B cell (primary cell): Measurements from ENCODE around the gene STBD1. TPM values are rescaled to one million over a fixed set of nuclear protein-coding genes. Genes with fewer than 3 reads are reported as not detected.

ENCODE experiments used
- ATAC-seq: fragments of 200-7000 bp; cut with Tn5 transposase; one replicate; pipeline ENCODE4 v1.10.0; 2021; ENCODE audit warnings: low read depth, mild to moderate bottlenecking, moderate number of reproducible peaks, moderate library complexity
- CTCF ChIA-PET: fragments of 350-600 bp; sonication (Branson Sonifier 250); formaldehyde crosslinking; loops from one replicate; lab custom pipeline; 2021; ENCODE audit warnings: antibody characterized with exemption, inconsistent platforms; lab: Charles Lee
- POLR2A ChIA-PET: fragments of 350-600 bp; sonication (Branson Sonifier 250); formaldehyde crosslinking; loops from one replicate; lab custom pipeline; 2021; ENCODE audit warnings: antibody characterized with exemption; lab: Charles Lee
- DNase-seq: peaks from one replicate; pipeline ENCODE4 v3.0.0; 2013
- H2AFZ ChIP-seq: 2 replicates; pipeline ENCODE4 v1.6.1; 2012; ENCODE audit warnings: mild to moderate bottlenecking, low read depth, low read length; ENCODE audit not compliant: insufficient read depth, poor library complexity, severe bottlenecking
- H3K27ac ChIP-seq, 2 donors: 1 replicate in 1 of 2; 2 replicates in 1 of 2; pipeline ENCODE4 v1.5.1; 2012 to 2013; ENCODE audit warnings: low read length in 2 of 2, mild to moderate bottlenecking in 2 of 2, moderate library complexity in 1 of 2
- H3K27me3 ChIP-seq, 4 experiments: fragments of 200-600 bp in 1 of 4; sonication (generic) in 1 of 4; replicated peaks in 1 of 4; 1 replicate in 2 of 4; 2 replicates in 2 of 4; pipeline versions ENCODE4 v1.6.1 to v1.7.0; 2013 to 2016; ENCODE audit warnings: low read length in 3 of 4, mild to moderate bottlenecking in 2 of 4, mixed read lengths in 1 of 4, moderate library complexity in 1 of 4; ENCODE audit not compliant: insufficient read depth in 4 of 4, control insufficient read depth in 3 of 4; ENCODE audit errors: control extremely low read depth in 1 of 4
- H3K36me3 ChIP-seq, 2 experiments: replicated peaks in 1 of 2; 1 replicate in 1 of 2; 2 replicates in 1 of 2; pipeline versions ENCODE4 v1.6.1 to v1.7.1; 2013; ENCODE audit warnings: low read length in 1 of 2; ENCODE audit not compliant: insufficient read depth in 2 of 2, control insufficient read depth in 1 of 2; ENCODE audit errors: control extremely low read depth in 1 of 2, extremely low read depth in 1 of 2
- H3K4me1 ChIP-seq, 2 donors: fragments of 200-600 bp in 1 of 2; sonication (generic) in 1 of 2; 1 replicate in 1 of 2; 2 replicates in 1 of 2; pipeline versions ENCODE4 v1.5.1 to v1.6.1; 2013 to 2017; ENCODE audit warnings: low read length in 2 of 2; ENCODE audit not compliant: control insufficient read depth in 2 of 2, insufficient read depth in 2 of 2
- H3K4me2 ChIP-seq: replicated peaks from 2 replicates; pipeline ENCODE3; 2012; ENCODE audit warnings: mild to moderate bottlenecking, low read depth, low read length; ENCODE audit not compliant: poor library complexity, severe bottlenecking
- H3K4me3 ChIP-seq, 5 experiments: fragments of 200-600 bp in 1 of 5; sonication (generic) in 1 of 5; 1 replicate in 3 of 5; 2 replicates in 2 of 5; pipeline versions ENCODE4 v1.5.1 to v1.7.0; 2011 to 2016; ENCODE audit warnings: low read length in 4 of 5, mild to moderate bottlenecking in 4 of 5, low read depth in 2 of 5, control low read depth in 1 of 5, moderate library complexity in 1 of 5; ENCODE audit not compliant: insufficient read depth in 1 of 5; ENCODE audit errors: control extremely low read depth in 1 of 5, extremely low read depth in 1 of 5
- H3K79me2 ChIP-seq: fragments of 200-600 bp; sonication (generic); one replicate; pipeline ENCODE4 v1.6.0; 2016; ENCODE audit warnings: low read length; ENCODE audit not compliant: control insufficient read depth, insufficient read depth
- H3K9ac ChIP-seq: fragments of 200-600 bp; sonication (generic); 2 replicates; pipeline ENCODE4 v1.6.1; 2017; ENCODE audit warnings: mild to moderate bottlenecking, low read length, moderate library complexity
- H3K9me3 ChIP-seq, 3 donors: one replicate each; pipeline versions ENCODE4 v1.6.1 to v1.7.1; 2013; ENCODE audit warnings: low read length in 2 of 3; ENCODE audit not compliant: control insufficient read depth in 2 of 3, insufficient read depth in 1 of 3; ENCODE audit errors: control extremely low read depth in 1 of 3
- H4K20me1 ChIP-seq: 2 replicates; pipeline ENCODE4 v1.6.0; 2012; ENCODE audit warnings: mild to moderate bottlenecking, low read length; ENCODE audit not compliant: insufficient read depth, control insufficient read depth, poor library complexity, severe bottlenecking
- H3K27ac Mint-ChIP-seq: one replicate; pipeline ENCODE4 v1.8.0; 2021; ENCODE audit warnings: mixed read lengths
- H3K27me3 Mint-ChIP-seq: one replicate; pipeline ENCODE4 v1.8.0; 2021; ENCODE audit warnings: mixed read lengths
- H3K4me1 Mint-ChIP-seq: one replicate; pipeline ENCODE4 v1.8.0; 2021; ENCODE audit warnings: mixed read lengths
- H3K4me3 Mint-ChIP-seq: one replicate; pipeline ENCODE4 v1.8.0; 2021; ENCODE audit warnings: mixed read lengths
- H3K9me3 Mint-ChIP-seq: one replicate; pipeline ENCODE4 v1.8.0; 2022; ENCODE audit warnings: mixed read lengths; ENCODE audit not compliant: insufficient read depth
- CTCF ChIP-seq: fragments of 200-600 bp; IDR thresholded peaks from one replicate; pipeline ENCODE4 v1.8.0; 2022; ENCODE audit warnings: antibody characterized with exemption, mild to moderate bottlenecking
- EZH2 ChIP-seq: IDR thresholded peaks from 2 replicates; pipeline ENCODE4 v1.6.1; 2012; ENCODE audit warnings: borderline replicate concordance, low read depth, mild to moderate bottlenecking, moderate library complexity, low read length; ENCODE audit not compliant: insufficient read depth, poor library complexity, severe bottlenecking
- WGBS: methylation state at CpG from one replicate; pipeline ENCODE4 v1.1.5; 2013; ENCODE audit warnings: missing lambda C conversion rate; ENCODE audit not compliant: insufficient coverage; 5-methylcytosine and 5-hydroxymethylcytosine counted together
- intact Hi-C: fragments of 100-400 bp; cut with micrococcal nuclease; formaldehyde crosslinking; loops from one replicate; pipeline ENCODE4 v1.10.0; 2022
- polyA plus RNA-seq: library from polyadenylated mRNA; depleted of rRNA; stranded (reverse); fragments of >200 nt; gene quantifications from 2 replicates; pipeline ENCODE4 v1.2.3, GENCODE V29; 2012
- total RNA-seq, 2 donors: library from RNA; stranded (reverse); fragments of 120-200 nt in 1 of 2; gene quantifications; 1 replicate in 1 of 2; 2 replicates in 1 of 2; pipeline versions ENCODE4 v1.2.3 to v1.2.4, GENCODE V29; 2013 to 2022

STBD1 gene
- total and polyA plus RNA-seq, 2 donors (not counting 1 experiment from before 2014, with no cell fraction given): not detected

- H3K27me3 ChIP-seq: peaks cover 0 to 3% (median 0%) of the 10 kb centered on the region in 4 experiments
- no peak overlapping the region for H3K27ac ChIP-seq
- H4K20me1 ChIP-seq: no peaks in the 10 kb centered on the region
- H2AFZ ChIP-seq: no peak overlapping the region
- ChIA-PET POLR2A (no interaction called here), CTCF (no interaction called here)
- ATAC-seq (no peak), DNase-seq (no peak)
- no peak overlapping the region for H3K27ac Mint-ChIP-seq
- peaks cover 18% of the 10 kb centered on the region for H3K27me3 Mint-ChIP-seq
- H3K9me3 Mint-ChIP-seq: no peaks in the 10 kb centered on the region
- no peaks in the 10 kb centered on the region for H3K4me1 ChIP-seq
- no peak overlapping the region for H3K4me2 ChIP-seq
- TF ChIP-seq CTCF: no peak
- TF ChIP-seq EZH2: no peak
- no peak overlapping the region for H3K9ac ChIP-seq
- intact Hi-C loops: no loop called here
- H3K36me3 ChIP-seq: no peaks in the 10 kb centered on the region
- no peak overlapping the region for H3K4me3 Mint-ChIP-seq
- WGBS: 96% methylated on average over 6 of the region's 6 CpGs
- H3K4me1 Mint-ChIP-seq: no peaks in the 10 kb centered on the region
- no peaks in the 10 kb centered on the region for H3K79me2 ChIP-seq
- H3K4me3 ChIP-seq: no peak overlapping the region
- no peaks in the 10 kb centered on the region for H3K9me3 ChIP-seq
These were observed 38.7 kb upstream of the STBD1 start for GRCh38 chr4:76267811-76268210.

- peaks cover 0 to 2% (median 0%) of the 10 kb centered on the region in 4 experiments for H3K27me3 ChIP-seq
- H2AFZ ChIP-seq: no peak overlapping the region
- no peak overlapping the region for H3K4me3 ChIP-seq
- TF ChIP-seq CTCF: no peak
- no peak for TF ChIP-seq EZH2
- Mint-ChIP-seq H3K4me1 (no peaks in the 10 kb centered on the region), H3K27me3 (peaks cover 17% of the 10 kb centered on the region), H3K4me3 (no peak overlapping the region), H3K27ac (no peak overlapping the region), H3K9me3 (no peaks in the 10 kb centered on the region)
- ChIA-PET CTCF (no interaction called here), POLR2A (no interaction called here)
- no peak overlapping the region for H3K9ac ChIP-seq
- no peak overlapping the region for H3K27ac ChIP-seq
- H3K79me2 ChIP-seq: no peaks in the 10 kb centered on the region
- intact Hi-C loops: no loop called here
- H3K9me3 ChIP-seq: no peaks in the 10 kb centered on the region
- H3K36me3 ChIP-seq: no peaks in the 10 kb centered on the region
- DNase-seq: no peak
- ATAC-seq: no peak
- WGBS: 85% methylated on average over 7 of the region's 11 CpGs
- H3K4me2 ChIP-seq: no peak overlapping the region
- no peaks in the 10 kb centered on the region for H3K4me1 ChIP-seq
- H4K20me1 ChIP-seq: no peaks in the 10 kb centered on the region
These were observed 36.0 kb upstream of the STBD1 start for GRCh38 chr4:76270244-76271175.
